Psoas muscle (tissue), 8 donors: ENCODE results near the gene KIF11. TPM values are rescaled to one million over a fixed set of nuclear protein-coding genes. Genes with fewer than 3 reads are reported as not detected.
"Not testable (repeated sequence)": the region's sequence is repeated elsewhere in the genome, so short reads cannot be mapped to it uniquely, and the experiment has no call there.

Experiments
- ATAC-seq, 4 donors: fragments of 200-7000 bp; cut with Tn5 transposase; one replicate each; pipeline ENCODE4 v1.9.1; 2020; ENCODE audit warnings: moderate library complexity in 3 of 4, mild to moderate bottlenecking in 2 of 4
- DNase-seq, 2 donors: peaks; one replicate each; pipeline ENCODE4 v3.0.0-alpha.2; 2020
- H3K27ac ChIP-seq: fragments of 200-600 bp; one replicate; pipeline ENCODE4 v1.8.0; 2022
- H3K27me3 ChIP-seq, 3 donors: fragments of 200-600 bp in 1 of 3; one replicate each; pipeline versions ENCODE4 v1.6.1 to v1.8.0; 2013 to 2022; ENCODE audit warnings: low read length in 2 of 3, mild to moderate bottlenecking in 2 of 3, moderate library complexity in 1 of 3; ENCODE audit not compliant: insufficient read depth in 3 of 3
- H3K36me3 ChIP-seq, 2 donors: fragments of 200-600 bp in 1 of 2; one replicate each; pipeline versions ENCODE4 v1.6.1 to v1.8.0; 2013 to 2022; ENCODE audit warnings: low read depth in 1 of 2, mild to moderate bottlenecking in 1 of 2, moderate library complexity in 1 of 2; ENCODE audit not compliant: insufficient read depth in 1 of 2
- H3K4me1 ChIP-seq: fragments of 200-600 bp; one replicate; pipeline ENCODE4 v1.8.0; 2022
- H3K4me3 ChIP-seq: fragments of 200-600 bp; one replicate; pipeline ENCODE4 v1.8.0; 2022; ENCODE audit warnings: mild to moderate bottlenecking
- H3K9me3 ChIP-seq: fragments of 200-600 bp; one replicate; pipeline ENCODE4 v1.8.0; 2022
- CTCF ChIP-seq: fragments of 200-600 bp; IDR thresholded peaks from one replicate; pipeline ENCODE4 v1.8.0; 2022; ENCODE audit warnings: antibody characterized with exemption
- WGBS, 3 donors: extraction: QIAGEN DNeasy Blood & Tissue Kit; methylation state at CpG; one replicate each; pipeline versions ENCODE4 v1.1.6 to v1.1.7; 2013; 5-methylcytosine and 5-hydroxymethylcytosine counted together
- intact Hi-C, 2 donors: fragments of 100-400 bp; cut with DNase I; formaldehyde crosslinking; loops; one replicate each; pipeline versions ENCODE4 v1.11.0 to v1.14.2; 2022
- polyA plus RNA-seq, 3 donors: library from polyadenylated mRNA; stranded (reverse); fragments of 200-250 nt; gene quantifications; one replicate each; pipeline ENCODE4 v1.2.3, GENCODE V29; 2013
- total RNA-seq, 4 donors: library from RNA; stranded (reverse); fragmentation: NEBNext Ultra II Directional in 2 of 4; extraction: Animal tissue kit (Norgen Biotek cat#: 25700) in 2 of 4; gene quantifications; one replicate each; pipeline versions ENCODE4 v1.2.1 to v1.2.4, GENCODE V29; 2021 to 2023
- donor health status: healthy with polysubstance abuse.
- donor health status: DM: no; HTN: no; CAD: no; lungs with moderate emphysema.
- donor health status: Bipolar disorder and iron deficiency.
- donor health status: healthy.
- donor health status: DM: yes; HTN: yes; CAD: no.
- donor health status: DM: no; HTN: no; CAD: no.
- donor health status: DM: no; HTN: no; CAD: no.
- donor health status: DM: yes; HTN: yes; CAD: no.

The KIF11 gene
- total and polyA plus RNA-seq, 7 donors = 0.08 to 0.40 (median 0.23) TPM

- Histone ChIP-seq H3K36me3 (no peaks in the 10 kb centered on the region), H3K27ac (no peak overlapping the region), H3K4me3 (no peak overlapping the region), H3K27me3 (no peaks in the 10 kb centered on the region), H3K4me1 (peaks cover 22% of the 10 kb centered on the region), H3K9me3 (no peaks in the 10 kb centered on the region)
- no peak for TF ChIP-seq CTCF
- no peak for DNase-seq
- intact Hi-C loops = no loop called here
- no peak for ATAC-seq
Measured at GRCh38 chr10:92575961-92576360, 17.0 kb upstream of the KIF11 start.

DNA sequence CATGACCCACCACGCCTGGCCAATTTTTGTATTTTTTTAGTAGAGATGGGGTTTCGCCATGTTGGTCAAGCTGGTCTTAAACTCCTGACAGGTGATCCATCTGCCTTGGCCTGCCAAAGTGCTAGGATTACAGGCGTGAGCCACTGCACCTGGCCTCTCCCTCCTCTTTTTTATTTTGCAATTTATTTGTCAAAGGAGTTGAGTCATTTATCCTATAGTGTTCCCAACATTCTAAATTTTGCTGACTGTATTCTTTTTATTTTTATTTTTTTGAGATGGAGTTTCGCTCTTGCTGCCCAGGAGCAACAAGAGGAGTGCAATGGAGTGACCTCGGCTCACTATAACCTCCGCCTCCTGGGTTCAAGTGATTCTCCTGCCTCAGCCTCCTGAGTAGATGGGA is 10.6 kb upstream of the KIF11 start:
- H3K9me3 ChIP-seq, H3K27ac ChIP-seq, intact Hi-C loops, H3K4me1 ChIP-seq, H3K36me3 ChIP-seq, H3K4me3 ChIP-seq, ATAC-seq, H3K27me3 ChIP-seq, DNase-seq: not testable (repeated sequence)
- 87 to 92% (median 89%) methylated on average over 6 of the region's 6 CpGs for WGBS, 3 donors

GRCh38 chr10:92590623-92591549 is 2.0 kb upstream of the KIF11 start:
- peak; percentile 41 to 62 (median 56) for ATAC-seq
- intact Hi-C loops = loop anchor here in 1 of 2 donors (10.0 kb wide), 2 partner anchors 284 to 1726 kb away; no protein-coding TSS in a partner anchor
- WGBS, 3 donors = 47 to 49% (median 48%) methylated on average over 19 of the region's 19 CpGs

GRCh38 chr10:92591550-92592022 is 1.3 kb upstream of the KIF11 start:
- H3K36me3 ChIP-seq = no peaks in the 10 kb centered on the region
- ATAC-seq (peak; percentile 87 to 91 (median 88)), DNase-seq (peak; percentile 93 to 94)
- H3K9me3 ChIP-seq = no peaks in the 10 kb centered on the region
- H3K4me3 ChIP-seq = peak overlapping the region; percentile 91
- TF ChIP-seq CTCF = no peak
- intact Hi-C loops = loop anchor here in 1 of 2 donors (10.0 kb wide), 2 partner anchors 283 to 1727 kb away; no protein-coding TSS in a partner anchor
- no peaks in the 10 kb centered on the region for H3K27me3 ChIP-seq
- peaks cover 5% of the 10 kb centered on the region for H3K4me1 ChIP-seq
- WGBS, 3 donors = 1% methylated on average over 38 of the region's 38 CpGs
- peak overlapping the region; percentile 90 for H3K27ac ChIP-seq

More at GRCh38 chr10:92590623-92591549, 2.0 kb upstream of the KIF11 start:
- Histone ChIP-seq H3K27me3 (no peaks in the 10 kb centered on the region), H3K9me3 (no peaks in the 10 kb centered on the region), H3K4me1 (peaks cover 5% of the 10 kb centered on the region), H3K27ac (peak overlapping the region; percentile 90), H3K4me3 (peak overlapping the region; percentile 91), H3K36me3 (no peaks in the 10 kb centered on the region)
- DNase-seq = peak; percentile 56 to 83
- TF ChIP-seq CTCF = no peak
